Activated gamma-delta T cell (primary cell): ENCODE results near the gene EPN2.
"Not testable (repeated sequence)": the region's sequence is repeated elsewhere in the genome, so short reads cannot be mapped to it uniquely, and the experiment has no call there.

Experiments
- DNase-seq: peaks from one replicate; lab custom pipeline; 2025; lab: John Stamatoyannopoulos, UW
- total RNA-seq, 2 donors: gene quantifications; one replicate each; lab custom pipeline; 2026; lab: John Stamatoyannopoulos, UW

The EPN2 gene
- total RNA-seq = 4.2 to 8.2 reads per million in 2 donors

- DNase-seq = not testable (repeated sequence)
Observed at GRCh38 chr17:19237139-19237388, at the start of gene EPN2. EPN2 (plus strand) TSS chr17:19237366; CDS start chr17:19283120, 45,754 bp downstream.

- not testable (repeated sequence) for DNase-seq
Observed at GRCh38 chr17:19187883-19188869, 49.0 kb upstream of the EPN2 start.

GRCh38 chr17:19188870-19189708 is 48.1 kb upstream of the EPN2 start:
- not testable (repeated sequence) for DNase-seq

- not testable (repeated sequence) for DNase-seq
Observed at GRCh38 chr17:19189781-19190405, 47.3 kb upstream of the EPN2 start.

- not testable (repeated sequence) for DNase-seq
Observed at GRCh38 chr17:19196382-19197204, 40.6 kb upstream of the EPN2 start.

- DNase-seq = not testable (repeated sequence)
Observed at GRCh38 chr17:19202448-19202847, 34.7 kb upstream of the EPN2 start.

- DNase-seq = not testable (repeated sequence)
Observed at GRCh38 chr17:19203429-19203828, 33.7 kb upstream of the EPN2 start.

- not testable (repeated sequence) for DNase-seq
Observed at GRCh38 chr17:19215074-19215860, 21.9 kb upstream of the EPN2 start.

GRCh38 chr17:19216148-19216926 is 20.8 kb upstream of the EPN2 start:
- not testable (repeated sequence) for DNase-seq

- DNase-seq = not testable (repeated sequence)
Observed at GRCh38 chr17:19218914-19219313, 18.3 kb upstream of the EPN2 start.

- DNase-seq = not testable (repeated sequence)
Observed at GRCh38 chr17:19219384-19219783, 17.8 kb upstream of the EPN2 start.

- not testable (repeated sequence) for DNase-seq
Observed at GRCh38 chr17:19220195-19220594, 17.0 kb upstream of the EPN2 start.

GRCh38 chr17:19226610-19227588 is 10.3 kb upstream of the EPN2 start:
- not testable (repeated sequence) for DNase-seq

- not testable (repeated sequence) for DNase-seq
Observed at GRCh38 chr17:19234676-19235075, 2.5 kb upstream of the EPN2 start.

GRCh38 chr17:19236351-19237138 is 621 bp upstream of the EPN2 start:
- DNase-seq = not testable (repeated sequence)

- no peak for DNase-seq
Observed at GRCh38 chr17:19237389-19238166, 412 bp downstream of the EPN2 start.

- no peak for DNase-seq
Observed at GRCh38 chr17:19238167-19238505, 970 bp downstream of the EPN2 start.
